Mesothelial cell of epicardium (in vitro differentiated cells): ENCODE results near the gene FER1L5. TPM values are rescaled to one million over a fixed set of nuclear protein-coding genes. Genes with fewer than 3 reads are reported as not detected.

ENCODE experiments used
- DNase-seq, 2 experiments: peaks; one replicate each; pipeline ENCODE4 v3.0.0; 2021; ENCODE audit warnings: low spot score in 2 of 2; ENCODE audit not compliant: unreplicated experiment in 2 of 2
- H3K27ac Mint-ChIP-seq: 2 replicates; pipeline ENCODE4 v1.8.0; 2021; ENCODE audit warnings: mixed read lengths
- H3K27me3 Mint-ChIP-seq: 2 replicates; pipeline ENCODE4 v1.8.0; 2021; ENCODE audit warnings: low read depth, mixed read lengths
- H3K36me3 Mint-ChIP-seq: 2 replicates; pipeline ENCODE4 v1.8.0; 2021; ENCODE audit warnings: mixed read lengths
- H3K4me1 Mint-ChIP-seq: 2 replicates; pipeline ENCODE4 v1.8.0; 2021; ENCODE audit warnings: mixed read lengths
- H3K4me3 Mint-ChIP-seq: 2 replicates; pipeline ENCODE4 v1.8.0; 2021; ENCODE audit warnings: mild to moderate bottlenecking, moderate library complexity, mixed read lengths
- H3K9me3 Mint-ChIP-seq: 2 replicates; pipeline ENCODE4 v1.8.0; 2021; ENCODE audit warnings: mixed read lengths
- CTCF ChIP-seq: fragments of 200-600 bp; sonication (generic); IDR thresholded peaks from one replicate; pipeline ENCODE4 v1.5.0; 2021; ENCODE audit warnings: antibody characterized with exemption; ENCODE audit not compliant: unreplicated experiment
- total RNA-seq: library from RNA; stranded (reverse); gene quantifications from 3 replicates; pipeline ENCODE4 v1.2.1, GENCODE V29; 2021

Gene FER1L5
- total RNA-seq, 1 donor from 2014 or later = 1.1 TPM

- DNase-seq = no peak
- Mint-ChIP-seq H3K4me3 (no peak overlapping the region), H3K36me3 (peaks cover 23% of the 10 kb centered on the region), H3K9me3 (no peaks in the 10 kb centered on the region), H3K27ac (no peak overlapping the region), H3K4me1 (no peaks in the 10 kb centered on the region), H3K27me3 (no peaks in the 10 kb centered on the region)
- TF ChIP-seq CTCF = no peak
Measured at GRCh38 chr2:96616535-96616934, 26.0 kb upstream of the FER1L5 start.

- H3K27me3 Mint-ChIP-seq = no peaks in the 10 kb centered on the region
- H3K9me3 Mint-ChIP-seq = no peaks in the 10 kb centered on the region
- H3K4me1 Mint-ChIP-seq = no peaks in the 10 kb centered on the region
- peaks cover 22% of the 10 kb centered on the region for H3K36me3 Mint-ChIP-seq
- no peak for TF ChIP-seq CTCF
- H3K27ac Mint-ChIP-seq = no peak overlapping the region
- DNase-seq = no peak
- no peak overlapping the region for H3K4me3 Mint-ChIP-seq
Measured at GRCh38 chr2:96617012-96617411, 25.6 kb upstream of the FER1L5 start.

GRCh38 chr2:96618596-96619283 is 23.8 kb upstream of the FER1L5 start:
- Mint-ChIP-seq H3K27me3 (no peaks in the 10 kb centered on the region), H3K4me1 (peaks cover 10% of the 10 kb centered on the region), H3K27ac (no peak overlapping the region), H3K9me3 (no peaks in the 10 kb centered on the region), H3K36me3 (peaks cover 21% of the 10 kb centered on the region), H3K4me3 (no peak overlapping the region)
- DNase-seq = no peak
- no peak for TF ChIP-seq CTCF

GRCh38 chr2:96622544-96622943 is 20.0 kb upstream of the FER1L5 start:
- no peak for DNase-seq
- Mint-ChIP-seq H3K27ac (peak overlapping the region; percentile 5), H3K4me1 (peaks cover 23% of the 10 kb centered on the region), H3K36me3 (peaks cover 17% of the 10 kb centered on the region), H3K27me3 (no peaks in the 10 kb centered on the region), H3K9me3 (no peaks in the 10 kb centered on the region), H3K4me3 (no peak overlapping the region)
- TF ChIP-seq CTCF = no peak

- H3K4me1 Mint-ChIP-seq = peaks cover 23% of the 10 kb centered on the region
- no peaks in the 10 kb centered on the region for H3K27me3 Mint-ChIP-seq
- no peak overlapping the region for H3K27ac Mint-ChIP-seq
- H3K36me3 Mint-ChIP-seq = peaks cover 17% of the 10 kb centered on the region
- no peak for DNase-seq
- no peak overlapping the region for H3K4me3 Mint-ChIP-seq
- TF ChIP-seq CTCF = no peak
- no peaks in the 10 kb centered on the region for H3K9me3 Mint-ChIP-seq
Measured at GRCh38 chr2:96623116-96623515, 19.4 kb upstream of the FER1L5 start.
